Adrenal gland (tissue), 12 donors: ENCODE measurements around the gene CASTOR1. TPM values are rescaled to one million over a fixed set of nuclear protein-coding genes. Genes with fewer than 3 reads are reported as not detected.

Experiments used
- DNase-seq, 7 donors: peaks; one replicate each; pipeline ENCODE4 v3.0.0-alpha.2; 2019 to 2020
- H3K27ac ChIP-seq, 5 donors: fragments of 200-600 bp; sonication (generic) in 4 of 5; 1 replicate in 3 of 5; 2 replicates in 2 of 5; pipeline versions ENCODE4 v1.5.1 to v1.8.0; 2016 to 2020; ENCODE audit warnings: mild to moderate bottlenecking in 1 of 5
- H3K27me3 ChIP-seq: fragments of 200-600 bp; 2 replicates; pipeline ENCODE4 v1.8.0; 2021
- H3K36me3 ChIP-seq, 2 donors: fragments of 200-600 bp; replicated peaks in 1 of 2; 1 replicate in 1 of 2; 2 replicates in 1 of 2; pipeline versions ENCODE4 v1.5.1 to v1.8.0; 2018 to 2022
- H3K4me1 ChIP-seq, 2 donors: fragments of 200-600 bp; replicated peaks in 1 of 2; 1 replicate in 1 of 2; 2 replicates in 1 of 2; pipeline versions ENCODE4 v1.5.1 to v1.8.0; 2018 to 2021
- H3K4me3 ChIP-seq, 4 donors: fragments of 200-600 bp; sonication (generic) in 3 of 4; one replicate each; pipeline ENCODE4 v1.5.1; 2016 to 2018
- H3K9me3 ChIP-seq, 3 donors: fragments of 200-600 bp; sonication (generic) in 1 of 3; replicated peaks in 1 of 3; 1 replicate in 2 of 3; 2 replicates in 1 of 3; pipeline versions ENCODE4 v1.5.1 to v1.8.0; 2016 to 2021
- POLR2A ChIP-seq, 2 donors: fragments of 450-650 bp; IDR thresholded peaks; one replicate each; pipeline ENCODE4 v1.6.1; 2017; ENCODE audit warnings: antibody characterized with exemption in 2 of 2, mild to moderate bottlenecking in 2 of 2, moderate library complexity in 1 of 2
- WGBS, 4 donors: extraction: QIAGEN DNeasy Blood & Tissue Kit in 2 of 4; methylation state at CpG; one replicate each; pipeline versions ENCODE4 v1.1.5 to v1.1.7; 2013 to 2017; 5-methylcytosine and 5-hydroxymethylcytosine counted together
- intact Hi-C, 2 donors: fragments of 100-400 bp; cut with DNase I; formaldehyde crosslinking; loops; one replicate each; pipeline versions ENCODE4 v1.14.1 to v1.15.0; 2022 to 2023
- polyA plus RNA-seq, 3 donors: library from polyadenylated mRNA; stranded (reverse); fragments of 200-250 nt in 2 of 3; fragments of 350-450 nt in 1 of 3; fragmentation: Illumina TruSeq in 1 of 3; extraction: RNeasy Lipid Tissue Mini Kit (QIAGEN cat#74804) in 1 of 3; gene quantifications; one replicate each; pipeline ENCODE4 v1.2.3, GENCODE V29; 2013 to 2014
- total RNA-seq, 9 donors: library from RNA; depleted of rRNA in 4 of 9; stranded (reverse); fragments of >200 nt in 4 of 9; fragments of 120-200 nt in 1 of 9; fragmentation: NEBNext Ultra II Directional in 1 of 9; extraction: Animal tissue kit (Norgen Biotek cat#: 25700) in 1 of 9; gene quantifications; one replicate each; pipeline versions ENCODE4 v1.1.0 to v1.2.4, GENCODE V29; 2013 to 2023
- TF ChIP-seq, protein P1 (sequence below), 6 experiments: fragments of 450-650 bp in 4 of 6; fragments of 200-600 bp in 2 of 6; sonication (generic) in 1 of 6; IDR thresholded peaks; 1 replicate in 5 of 6; 2 replicates in 1 of 6; pipeline versions ENCODE4 v1.5.1 to v1.8.0; 2016 to 2021; ENCODE audit warnings: antibody characterized with exemption in 6 of 6, mild to moderate bottlenecking in 2 of 6, moderate library complexity in 1 of 6
- donor health status: healthy with polysubstance abuse.
- donor health status: Bipolar disorder and iron deficiency.
- donor health status: DM: yes; HTN: yes; CAD: no.
- donor health status: DM: no; HTN: no; CAD: no.
- donor health status: DM: no; HTN: no; CAD: no.
- donor health status: DM: yes; HTN: yes; CAD: no.

The CASTOR1 gene
- total and polyA plus RNA-seq, 12 donors = 2.4 to 20.1 (median 15.0) TPM

DNA sequence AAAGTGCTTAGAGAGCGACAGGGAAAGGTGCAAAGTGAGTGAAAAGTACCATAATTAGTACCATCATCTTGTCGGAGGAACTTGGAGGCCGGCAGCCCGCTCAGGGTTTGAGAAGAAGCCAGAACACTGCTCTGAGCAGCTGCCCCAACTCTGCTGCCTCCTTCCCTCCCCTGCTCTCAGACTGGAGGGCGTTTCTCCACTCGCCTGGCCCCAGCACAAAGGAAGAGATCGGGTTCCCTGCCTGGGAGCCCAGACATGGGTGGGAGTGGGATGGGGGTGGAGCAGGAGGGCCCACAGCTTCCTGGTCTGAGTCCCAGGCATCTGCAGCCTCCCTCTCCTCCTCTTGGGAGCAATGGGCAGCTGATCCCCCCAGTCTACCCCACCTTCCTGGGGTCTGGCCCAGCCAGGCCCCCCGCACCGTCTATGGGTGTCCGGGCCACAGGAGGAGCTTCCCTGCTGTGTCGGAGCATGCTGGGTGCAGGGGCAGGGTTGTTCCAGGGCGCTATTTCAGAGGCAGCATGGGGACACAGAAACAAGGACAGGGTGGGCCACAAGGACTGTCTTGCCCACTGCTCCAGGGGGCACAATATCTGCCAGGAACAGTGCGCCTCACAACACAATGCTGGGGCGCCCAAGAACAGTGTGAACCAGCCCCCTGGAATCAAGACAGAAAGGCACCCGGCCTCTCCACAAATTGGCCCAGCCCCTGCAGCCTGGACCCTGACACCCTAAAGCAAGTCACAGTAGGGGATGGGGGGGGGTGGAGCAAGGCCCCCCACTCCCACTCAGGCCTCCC is 47.5 kb downstream of the CASTOR1 start:
- H3K27ac ChIP-seq = no peak overlapping the region
- TF ChIP-seq, protein P1, sequence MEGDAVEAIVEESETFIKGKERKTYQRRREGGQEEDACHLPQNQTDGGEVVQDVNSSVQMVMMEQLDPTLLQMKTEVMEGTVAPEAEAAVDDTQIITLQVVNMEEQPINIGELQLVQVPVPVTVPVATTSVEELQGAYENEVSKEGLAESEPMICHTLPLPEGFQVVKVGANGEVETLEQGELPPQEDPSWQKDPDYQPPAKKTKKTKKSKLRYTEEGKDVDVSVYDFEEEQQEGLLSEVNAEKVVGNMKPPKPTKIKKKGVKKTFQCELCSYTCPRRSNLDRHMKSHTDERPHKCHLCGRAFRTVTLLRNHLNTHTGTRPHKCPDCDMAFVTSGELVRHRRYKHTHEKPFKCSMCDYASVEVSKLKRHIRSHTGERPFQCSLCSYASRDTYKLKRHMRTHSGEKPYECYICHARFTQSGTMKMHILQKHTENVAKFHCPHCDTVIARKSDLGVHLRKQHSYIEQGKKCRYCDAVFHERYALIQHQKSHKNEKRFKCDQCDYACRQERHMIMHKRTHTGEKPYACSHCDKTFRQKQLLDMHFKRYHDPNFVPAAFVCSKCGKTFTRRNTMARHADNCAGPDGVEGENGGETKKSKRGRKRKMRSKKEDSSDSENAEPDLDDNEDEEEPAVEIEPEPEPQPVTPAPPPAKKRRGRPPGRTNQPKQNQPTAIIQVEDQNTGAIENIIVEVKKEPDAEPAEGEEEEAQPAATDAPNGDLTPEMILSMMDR (IDR thresholded peaks at IDR 0.05) = no peak
- TF ChIP-seq POLR2A (IDR thresholded peaks at IDR 0.05) = no peak
- no peak overlapping the region for H3K4me3 ChIP-seq
- WGBS, 4 donors = 83 to 90% (median 86%) methylated on average over 12 to 15 of the region's 15 CpGs
- DNase-seq = no peak
- no peaks in the 10 kb centered on the region for H3K27me3 ChIP-seq
- H3K4me1 ChIP-seq = peaks cover 18 to 19% of the 10 kb centered on the region in 2 donors
- intact Hi-C loops = no loop called here
- H3K36me3 ChIP-seq = no peaks in the 10 kb centered on the region
- no peaks in the 10 kb centered on the region for H3K9me3 ChIP-seq

DNA sequence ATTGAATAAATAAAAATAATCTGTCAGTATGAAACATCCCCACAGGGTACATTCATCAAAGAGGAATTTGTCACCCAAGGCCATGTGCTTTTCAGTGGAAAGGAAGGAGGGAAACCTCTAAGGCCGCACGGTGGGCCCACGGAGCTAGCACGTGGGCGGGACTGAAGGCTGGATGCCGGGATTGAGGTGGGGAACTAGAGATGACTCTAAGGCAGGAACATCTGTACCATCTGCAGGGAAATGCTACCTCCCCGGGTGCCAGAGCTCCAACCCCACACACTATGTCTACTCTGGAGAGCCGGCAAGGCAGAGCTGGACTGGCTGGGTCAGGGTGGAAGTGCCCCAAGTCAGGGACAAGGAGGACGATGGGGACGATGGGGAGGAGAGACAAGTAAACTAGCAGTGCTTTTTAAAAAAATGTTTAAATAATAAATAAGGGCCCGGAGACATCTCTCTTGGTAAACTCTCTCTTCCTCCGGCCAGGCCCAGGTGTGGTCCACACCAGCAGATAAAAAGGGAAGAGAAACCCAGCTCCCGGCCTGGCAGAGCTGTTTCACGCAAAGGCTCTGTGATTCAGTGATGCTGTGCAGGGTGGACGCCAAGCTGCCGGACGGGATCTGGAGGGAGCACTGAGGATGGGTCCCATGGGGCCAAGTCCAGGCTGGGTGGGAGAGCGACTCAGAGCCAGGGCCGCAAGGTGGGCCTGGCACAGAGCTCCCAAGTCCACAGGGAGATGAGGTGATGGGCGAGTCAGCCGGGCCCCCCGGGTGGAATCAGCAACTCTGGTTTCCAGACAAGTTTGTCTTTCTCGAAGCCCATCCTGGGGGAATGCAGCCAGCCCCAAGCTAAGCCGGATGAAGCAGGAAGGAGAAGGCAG is 48.5 kb downstream of the CASTOR1 start:
- no peaks in the 10 kb centered on the region for H3K27me3 ChIP-seq
- H3K9me3 ChIP-seq = no peaks in the 10 kb centered on the region
- H3K36me3 ChIP-seq = no peaks in the 10 kb centered on the region
- no peak for DNase-seq
- intact Hi-C loops = no loop called here
- TF ChIP-seq POLR2A (IDR thresholded peaks at IDR 0.05) = no peak
- TF ChIP-seq, protein P1 (IDR thresholded peaks at IDR 0.05) = no peak
- H3K27ac ChIP-seq = no peak overlapping the region
- 64 to 72% (median 71%) methylated on average over 15 to 24 of the region's 24 CpGs for WGBS, 4 donors
- peaks cover 14% of the 10 kb centered on the region in 2 donors for H3K4me1 ChIP-seq
- H3K4me3 ChIP-seq = no peak overlapping the region

DNA sequence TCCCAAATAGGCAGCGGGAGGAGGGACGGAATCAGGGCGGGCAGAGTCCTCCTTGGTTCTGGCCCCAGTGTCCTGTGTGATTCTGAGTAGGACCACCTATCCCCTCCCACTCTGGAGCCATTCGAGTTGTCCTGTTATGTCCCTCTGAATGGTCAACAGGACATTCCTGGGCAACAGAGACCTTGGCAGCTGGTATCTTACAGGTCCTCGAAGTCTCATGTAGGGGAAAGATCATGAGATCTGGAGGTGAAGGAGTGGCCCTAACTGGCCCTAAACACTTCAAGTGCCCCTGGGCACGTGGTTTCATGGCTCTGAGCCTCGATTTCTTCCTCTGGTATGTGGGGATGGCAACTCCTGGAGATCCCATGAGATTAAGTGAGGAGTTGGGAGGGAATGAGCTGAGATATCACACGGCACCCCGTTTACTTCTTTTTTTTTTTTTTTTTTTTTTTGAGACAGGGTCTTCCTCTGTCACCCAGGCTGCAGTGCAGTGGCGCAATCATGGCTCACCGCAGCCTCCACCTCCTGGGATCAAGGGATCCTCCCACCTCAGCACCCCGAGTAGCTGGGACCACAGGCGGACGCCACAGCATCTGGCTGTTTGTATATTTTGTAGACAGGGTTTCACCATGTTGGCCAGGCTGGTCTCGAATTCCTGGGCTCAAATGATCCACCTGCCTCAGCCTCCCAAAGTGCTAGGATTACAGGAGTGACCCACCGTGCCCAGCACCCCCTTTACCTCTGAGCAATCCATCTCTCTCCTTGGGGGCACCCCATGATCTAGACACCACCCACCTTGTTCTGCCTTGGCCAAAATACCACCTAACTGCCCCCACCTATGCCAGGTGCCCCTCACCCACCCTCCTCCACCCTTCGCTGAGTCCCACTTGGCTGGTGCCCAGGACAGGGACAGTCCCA is 49.6 kb downstream of the CASTOR1 start:
- 87 to 89% (median 88%) methylated on average over 16 to 17 of the region's 17 CpGs for WGBS, 4 donors
- TF ChIP-seq POLR2A (IDR thresholded peaks at IDR 0.05) = no peak
- TF ChIP-seq, protein P1 (IDR thresholded peaks at IDR 0.05) = no peak
- intact Hi-C loops = no loop called here

More for the DNA sequence above, 49.6 kb downstream of the CASTOR1 start:
- H3K27ac ChIP-seq = peak overlapping the region in 1 of 5 donors; percentile 80
- H3K9me3 ChIP-seq = no peaks in the 10 kb centered on the region
- DNase-seq = no peak
- no peak overlapping the region for H3K4me3 ChIP-seq
- no peaks in the 10 kb centered on the region for H3K36me3 ChIP-seq
- H3K4me1 ChIP-seq = peaks cover 22% of the 10 kb centered on the region in 2 donors
- no peaks in the 10 kb centered on the region for H3K27me3 ChIP-seq
